HG02973 (cell line): ENCODE data around the gene PCDHA8.
"Not testable (repeated sequence)": the region's sequence is repeated elsewhere in the genome, so short reads cannot be mapped to it uniquely, and the experiment has no call there.

Source experiments
- ATAC-seq: cut with Tn5 transposase; IDR thresholded peaks from one replicate; pipeline ENCODE4 v1.9.1; 2021; ENCODE audit warnings: moderate library complexity; ENCODE audit not compliant: unreplicated experiment

The PCDHA8 gene, protein sequence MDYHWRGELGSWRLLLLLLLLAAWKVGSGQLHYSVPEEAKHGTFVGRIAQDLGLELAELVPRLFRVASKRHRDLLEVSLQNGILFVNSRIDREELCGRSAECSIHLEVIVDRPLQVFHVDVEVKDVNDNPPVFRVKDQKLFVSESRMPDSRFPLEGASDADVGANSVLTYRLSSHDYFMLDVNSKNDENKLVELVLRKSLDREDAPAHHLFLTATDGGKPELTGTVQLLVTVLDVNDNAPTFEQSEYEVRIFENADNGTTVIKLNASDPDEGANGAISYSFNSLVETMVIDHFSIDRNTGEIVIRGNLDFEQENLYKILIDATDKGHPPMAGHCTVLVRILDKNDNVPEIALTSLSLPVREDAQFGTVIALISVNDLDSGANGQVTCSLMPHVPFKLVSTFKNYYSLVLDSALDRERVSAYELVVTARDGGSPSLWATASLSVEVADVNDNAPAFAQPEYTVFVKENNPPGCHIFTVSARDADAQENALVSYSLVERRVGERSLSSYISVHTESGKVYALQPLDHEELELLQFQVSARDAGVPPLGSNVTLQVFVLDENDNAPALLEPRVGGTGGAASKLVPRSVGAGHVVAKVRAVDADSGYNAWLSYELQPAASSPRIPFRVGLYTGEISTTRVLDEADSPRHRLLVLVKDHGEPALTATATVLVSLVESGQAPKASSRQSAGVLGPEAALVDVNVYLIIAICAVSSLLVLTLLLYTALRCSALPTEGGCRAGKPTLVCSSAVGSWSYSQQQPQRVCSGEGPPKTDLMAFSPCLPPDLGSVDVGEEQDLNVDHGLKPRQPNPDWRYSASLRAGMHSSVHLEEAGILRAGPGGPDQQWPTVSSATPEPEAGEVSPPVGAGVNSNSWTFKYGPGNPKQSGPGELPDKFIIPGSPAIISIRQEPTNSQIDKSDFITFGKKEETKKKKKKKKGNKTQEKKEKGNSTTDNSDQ

DNA sequence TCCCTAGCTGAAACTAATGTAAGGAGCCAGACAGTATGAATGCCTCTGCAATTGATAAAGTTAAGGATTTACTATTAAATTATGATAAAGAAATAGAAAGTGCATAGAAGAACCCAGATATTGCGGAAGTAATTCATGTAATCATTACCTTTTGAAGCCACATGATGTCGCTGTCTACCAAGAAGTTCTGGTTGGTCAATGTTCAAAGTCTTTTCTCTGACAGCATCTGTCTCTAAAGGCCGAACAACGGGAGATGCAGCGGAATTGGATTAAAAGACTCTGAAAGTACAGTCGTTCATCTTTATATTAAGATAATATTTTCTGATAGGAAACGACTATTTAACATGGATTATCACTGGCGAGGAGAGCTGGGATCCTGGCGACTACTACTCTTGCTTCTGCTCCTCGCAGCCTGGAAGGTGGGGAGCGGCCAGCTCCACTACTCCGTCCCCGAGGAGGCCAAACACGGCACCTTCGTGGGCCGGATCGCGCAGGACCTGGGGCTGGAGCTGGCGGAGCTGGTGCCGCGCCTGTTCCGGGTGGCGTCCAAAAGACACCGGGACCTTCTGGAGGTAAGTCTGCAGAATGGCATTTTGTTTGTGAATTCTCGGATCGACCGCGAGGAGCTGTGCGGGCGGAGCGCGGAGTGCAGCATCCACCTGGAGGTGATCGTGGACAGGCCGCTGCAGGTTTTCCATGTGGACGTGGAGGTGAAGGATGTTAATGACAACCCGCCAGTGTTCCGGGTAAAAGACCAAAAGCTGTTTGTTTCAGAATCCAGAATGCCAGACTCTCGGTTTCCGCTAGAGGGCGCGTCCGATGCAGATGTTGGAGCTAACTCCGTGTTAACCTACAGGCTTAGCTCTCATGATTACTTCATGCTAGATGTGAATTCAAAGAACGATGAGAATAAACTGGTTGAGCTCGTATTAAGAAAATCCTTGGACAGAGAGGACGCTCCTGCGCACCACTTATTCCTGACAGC lies at the start of gene PCDHA8:
PCDHA8 (plus strand) TSS at position 210 of the 985 bp plus-strand sequence; CDS start at position 345, 135 bp downstream.
- ATAC-seq: no peak

DNA sequence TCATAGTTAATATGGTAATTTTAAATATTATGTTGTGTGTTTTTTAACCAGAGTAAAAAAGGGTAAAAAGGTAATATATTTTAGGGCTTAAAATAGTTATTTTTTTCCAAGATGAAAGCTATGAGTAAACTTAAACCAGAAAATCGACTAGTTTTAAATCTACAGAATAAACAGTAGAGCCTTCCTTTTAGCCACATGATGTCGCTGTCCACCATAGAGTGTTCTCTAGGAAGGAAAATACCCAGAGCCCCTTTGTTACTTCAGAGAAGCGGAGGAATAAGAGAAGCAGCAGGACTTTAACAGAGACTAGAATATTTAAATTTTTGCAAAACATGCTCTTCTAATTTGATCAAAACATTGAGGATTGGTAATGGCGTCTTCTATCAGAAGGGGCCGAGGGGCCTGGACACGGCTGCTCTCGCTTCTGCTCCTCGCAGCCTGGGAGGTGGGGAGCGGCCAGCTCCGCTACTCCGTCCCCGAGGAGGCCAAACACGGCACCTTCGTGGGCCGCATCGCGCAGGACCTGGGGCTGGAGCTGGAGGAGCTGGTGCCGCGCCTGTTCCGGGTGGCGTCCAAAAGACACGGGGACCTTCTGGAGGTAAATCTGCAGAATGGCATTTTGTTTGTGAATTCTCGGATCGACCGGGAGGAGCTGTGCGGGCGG lies 46.3 kb upstream of the PCDHA8 start, which contains the start of gene PCDHA2:
PCDHA2 (plus strand) TSS at position 258 of the 664 bp plus-strand sequence.
- no peak for ATAC-seq

DNA sequence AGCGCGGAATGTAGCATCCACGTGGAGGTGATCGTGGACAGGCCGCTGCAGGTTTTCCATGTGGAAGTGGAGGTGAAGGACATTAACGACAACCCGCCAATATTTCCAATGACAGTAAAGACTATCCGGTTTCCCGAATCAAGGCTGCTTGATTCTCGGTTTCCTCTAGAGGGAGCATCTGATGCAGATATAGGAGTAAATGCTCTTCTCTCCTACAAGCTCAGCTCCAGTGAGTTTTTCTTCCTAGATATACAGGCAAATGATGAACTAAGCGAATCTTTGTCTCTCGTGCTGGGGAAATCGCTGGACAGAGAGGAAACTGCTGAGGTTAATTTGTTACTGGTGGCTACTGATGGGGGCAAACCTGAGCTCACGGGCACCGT lies 45.7 kb upstream of the PCDHA8 start:
- no peak for ATAC-seq

DNA sequence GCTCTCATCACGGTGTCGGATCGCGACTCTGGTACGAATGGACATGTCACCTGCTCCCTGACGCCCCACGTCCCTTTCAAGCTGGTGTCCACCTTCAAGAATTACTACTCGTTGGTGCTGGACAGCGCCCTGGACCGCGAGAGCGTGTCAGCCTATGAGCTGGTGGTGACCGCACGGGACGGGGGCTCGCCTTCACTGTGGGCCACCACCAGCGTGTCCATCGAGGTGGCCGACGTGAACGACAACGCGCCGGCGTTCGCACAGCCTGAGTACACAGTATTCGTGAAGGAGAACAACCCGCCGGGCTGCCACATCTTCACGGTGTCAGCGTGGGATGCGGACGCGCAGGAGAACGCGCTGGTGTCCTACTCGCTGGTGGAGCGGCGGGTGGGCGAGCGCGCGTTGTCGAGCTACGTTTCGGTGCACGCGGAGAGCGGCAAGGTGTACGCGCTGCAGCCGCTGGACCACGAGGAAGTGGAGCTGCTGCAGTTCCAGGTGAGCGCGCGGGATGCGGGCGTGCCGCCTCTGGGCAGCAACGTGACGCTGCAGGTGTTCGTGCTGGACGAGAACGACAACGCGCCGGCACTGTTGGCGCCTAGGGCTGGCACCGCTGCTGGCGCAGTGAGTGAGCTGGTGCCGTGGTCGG lies 44.8 kb upstream of the PCDHA8 start:
- ATAC-seq: not testable (repeated sequence)

DNA sequence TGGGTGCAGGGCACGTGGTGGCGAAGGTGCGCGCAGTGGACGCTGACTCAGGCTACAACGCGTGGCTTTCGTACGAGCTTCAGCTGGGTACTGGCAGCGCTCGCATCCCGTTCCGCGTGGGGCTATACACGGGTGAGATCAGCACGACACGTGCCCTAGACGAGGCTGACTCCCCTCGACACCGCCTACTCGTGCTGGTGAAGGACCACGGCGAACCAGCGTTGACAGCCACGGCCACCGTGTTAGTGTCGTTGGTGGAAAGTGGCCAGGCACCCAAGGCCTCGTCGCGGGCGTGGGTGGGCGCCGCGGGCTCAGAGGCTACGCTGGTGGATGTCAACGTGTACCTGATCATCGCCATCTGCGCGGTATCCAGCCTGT lies 44.3 kb upstream of the PCDHA8 start:
- no peak for ATAC-seq

DNA sequence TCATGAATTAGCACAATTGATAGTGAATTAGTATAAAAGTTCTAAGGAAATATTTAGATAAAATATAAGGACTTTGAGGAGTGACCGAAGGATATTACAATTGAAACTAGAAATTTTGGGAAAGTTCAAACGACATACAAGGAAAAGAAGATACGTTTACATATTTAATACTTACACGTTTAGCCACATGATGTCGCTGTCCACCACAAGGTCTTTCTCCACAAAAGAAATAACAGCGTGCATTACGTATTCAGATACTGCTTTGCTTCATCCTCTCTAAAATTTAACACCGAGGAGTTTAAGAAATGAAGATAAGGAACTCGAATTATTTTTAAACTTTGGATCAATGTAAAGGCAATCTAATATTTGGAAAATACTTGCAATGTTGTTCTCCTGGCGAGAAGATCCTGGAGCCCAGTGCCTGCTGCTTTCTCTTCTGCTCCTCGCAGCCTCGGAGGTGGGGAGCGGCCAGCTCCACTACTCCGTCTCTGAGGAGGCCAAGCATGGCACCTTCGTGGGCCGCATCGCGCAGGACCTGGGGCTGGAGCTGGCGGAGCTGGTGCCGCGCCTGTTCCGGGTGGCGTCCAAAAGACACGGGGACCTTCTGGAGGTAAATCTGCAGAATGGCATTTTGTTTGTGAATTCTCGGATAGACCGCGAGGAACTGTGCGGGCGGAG lies 40.0 kb upstream of the PCDHA8 start, which contains the start of gene PCDHA3:
PCDHA3 (plus strand) TSS at position 242 of the 678 bp plus-strand sequence.
- ATAC-seq: no peak

DNA sequence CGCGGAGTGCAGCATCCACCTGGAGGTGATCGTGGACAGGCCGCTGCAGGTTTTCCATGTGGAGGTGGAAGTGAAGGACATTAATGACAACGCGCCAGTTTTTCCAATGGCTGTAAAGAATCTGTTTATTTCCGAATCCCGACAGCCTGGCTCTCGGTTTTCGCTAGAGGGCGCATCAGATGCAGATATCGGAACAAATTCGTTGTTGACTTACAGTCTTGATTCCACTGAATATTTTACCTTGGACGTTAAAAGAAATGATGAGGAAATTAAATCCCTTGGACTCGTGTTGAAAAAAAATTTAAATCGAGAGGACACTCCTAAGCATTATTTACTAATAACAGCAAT lies 39.5 kb upstream of the PCDHA8 start:
- ATAC-seq: no peak

DNA sequence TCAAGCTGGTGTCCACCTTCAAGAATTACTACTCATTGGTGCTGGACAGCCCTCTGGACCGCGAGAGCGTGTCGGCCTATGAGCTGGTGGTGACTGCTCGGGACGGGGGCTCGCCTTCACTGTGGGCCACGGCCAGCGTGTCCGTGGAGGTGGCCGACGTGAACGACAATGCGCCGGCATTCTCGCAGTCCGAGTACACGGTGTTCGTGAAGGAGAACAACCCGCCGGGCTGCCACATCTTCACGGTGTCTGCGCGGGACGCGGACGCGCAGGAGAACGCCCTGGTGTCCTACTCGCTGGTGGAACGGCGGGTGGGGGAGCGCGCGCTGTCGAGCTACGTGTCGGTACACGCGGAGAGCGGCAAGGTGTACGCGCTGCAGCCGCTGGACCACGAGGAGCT lies 38.6 kb upstream of the PCDHA8 start:
- ATAC-seq: not testable (repeated sequence)

DNA sequence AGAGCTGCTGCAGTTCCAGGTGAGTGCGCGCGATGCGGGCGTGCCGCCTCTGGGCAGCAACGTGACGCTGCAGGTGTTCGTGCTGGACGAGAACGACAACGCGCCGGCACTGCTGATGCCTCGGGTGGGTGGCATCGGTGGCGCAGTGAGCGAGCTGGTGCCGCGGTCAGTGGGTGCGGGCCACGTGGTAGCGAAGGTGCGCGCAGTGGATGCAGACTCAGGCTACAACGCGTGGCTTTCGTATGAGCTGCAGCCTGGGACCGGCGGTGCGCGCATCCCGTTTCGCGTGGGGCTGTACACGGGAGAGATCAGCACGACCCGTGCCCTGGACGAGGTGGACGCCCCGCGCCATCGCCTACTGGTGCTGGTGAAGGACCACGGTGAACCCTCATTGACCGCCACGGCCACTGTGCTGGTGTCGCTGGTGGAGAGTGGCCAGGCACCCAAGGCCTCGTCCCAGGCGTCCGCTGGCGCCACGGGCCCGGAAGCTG lies 38.2 kb upstream of the PCDHA8 start:
- ATAC-seq: no peak

DNA sequence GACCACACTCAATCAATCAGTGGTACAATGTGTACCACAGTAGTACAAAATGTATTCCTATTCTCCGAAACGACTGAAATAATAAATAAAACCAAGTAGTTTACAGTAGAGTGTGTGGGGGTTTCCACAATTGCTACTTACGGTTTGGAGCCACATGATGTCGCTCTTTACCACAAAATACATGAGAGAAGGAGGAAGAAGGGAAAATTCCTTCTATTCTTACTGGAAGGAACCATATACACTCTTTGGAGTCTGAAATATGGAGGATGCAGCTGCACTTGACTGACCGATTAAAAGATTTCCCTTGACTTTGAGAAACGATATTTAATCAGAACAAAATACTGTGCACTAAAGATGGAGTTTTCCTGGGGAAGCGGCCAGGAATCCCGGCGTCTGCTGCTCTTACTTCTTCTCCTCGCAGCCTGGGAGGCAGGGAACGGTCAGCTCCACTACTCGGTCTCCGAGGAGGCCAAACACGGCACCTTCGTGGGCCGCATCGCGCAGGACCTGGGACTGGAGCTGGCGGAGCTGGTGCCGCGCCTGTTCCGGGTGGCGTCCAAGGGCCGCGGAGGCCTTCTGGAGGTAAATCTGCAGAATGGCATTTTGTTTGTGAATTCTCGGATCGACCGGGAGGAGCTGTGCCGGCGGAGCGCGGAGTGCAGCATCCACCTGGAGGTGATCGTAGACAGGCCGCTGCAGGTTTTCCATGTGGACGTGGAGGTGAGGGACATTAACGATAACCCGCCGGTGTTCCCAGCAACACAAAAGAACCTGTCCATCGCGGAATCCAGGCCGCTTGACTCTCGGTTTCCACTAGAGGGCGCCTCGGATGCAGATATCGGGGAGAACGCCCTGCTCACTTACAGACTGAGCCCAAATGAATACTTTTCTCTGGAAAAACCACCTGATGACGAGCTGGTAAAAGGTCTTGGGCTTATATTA lies 33.9 kb upstream of the PCDHA8 start, which contains the start of gene PCDHA4:
PCDHA4 (plus strand) TSS at position 235 of the 942 bp plus-strand sequence.
- no peak for ATAC-seq

DNA sequence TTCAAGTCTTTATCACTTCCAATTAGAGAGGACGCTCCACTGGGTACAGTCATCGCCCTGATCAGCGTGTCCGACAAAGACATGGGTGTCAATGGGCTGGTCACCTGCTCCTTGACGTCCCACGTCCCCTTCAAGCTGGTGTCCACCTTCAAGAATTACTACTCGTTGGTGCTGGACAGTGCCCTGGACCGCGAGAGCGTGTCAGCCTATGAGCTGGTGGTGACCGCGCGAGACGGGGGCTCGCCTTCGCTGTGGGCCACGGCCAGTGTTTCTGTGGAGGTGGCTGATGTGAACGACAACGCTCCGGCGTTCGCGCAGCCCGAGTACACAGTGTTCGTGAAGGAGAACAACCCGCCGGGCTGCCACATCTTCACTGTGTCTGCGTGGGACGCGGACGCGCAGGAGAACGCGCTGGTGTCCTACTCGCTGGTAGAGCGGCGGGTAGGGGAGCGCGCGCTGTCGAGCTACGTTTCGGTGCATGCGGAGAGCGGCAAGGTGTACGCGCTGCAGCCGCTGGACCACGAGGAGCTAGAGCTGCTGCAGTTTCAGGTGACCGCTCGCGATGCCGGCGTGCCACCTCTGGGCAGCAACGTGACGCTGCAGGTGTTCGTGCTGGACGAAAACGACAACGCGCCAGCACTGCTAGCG lies 32.6 kb upstream of the PCDHA8 start:
- ATAC-seq: not testable (repeated sequence)

DNA sequence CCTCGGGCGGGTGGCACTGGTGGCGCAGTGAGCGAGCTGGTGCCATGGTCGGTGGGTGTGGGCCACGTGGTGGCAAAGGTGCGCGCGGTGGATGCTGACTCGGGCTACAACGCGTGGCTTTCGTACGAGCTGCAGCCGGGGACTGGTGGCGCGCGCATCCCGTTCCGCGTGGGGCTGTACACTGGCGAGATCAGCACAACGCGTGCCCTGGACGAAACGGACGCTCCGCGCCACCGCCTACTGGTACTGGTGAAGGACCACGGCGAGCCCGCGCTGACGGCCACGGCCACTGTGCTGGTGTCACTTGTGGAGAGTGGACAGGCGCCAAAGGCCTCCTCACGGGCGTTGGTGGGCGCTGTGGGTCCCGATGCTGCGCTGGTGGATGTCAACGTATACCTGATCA lies 32.1 kb upstream of the PCDHA8 start:
- no peak for ATAC-seq

DNA sequence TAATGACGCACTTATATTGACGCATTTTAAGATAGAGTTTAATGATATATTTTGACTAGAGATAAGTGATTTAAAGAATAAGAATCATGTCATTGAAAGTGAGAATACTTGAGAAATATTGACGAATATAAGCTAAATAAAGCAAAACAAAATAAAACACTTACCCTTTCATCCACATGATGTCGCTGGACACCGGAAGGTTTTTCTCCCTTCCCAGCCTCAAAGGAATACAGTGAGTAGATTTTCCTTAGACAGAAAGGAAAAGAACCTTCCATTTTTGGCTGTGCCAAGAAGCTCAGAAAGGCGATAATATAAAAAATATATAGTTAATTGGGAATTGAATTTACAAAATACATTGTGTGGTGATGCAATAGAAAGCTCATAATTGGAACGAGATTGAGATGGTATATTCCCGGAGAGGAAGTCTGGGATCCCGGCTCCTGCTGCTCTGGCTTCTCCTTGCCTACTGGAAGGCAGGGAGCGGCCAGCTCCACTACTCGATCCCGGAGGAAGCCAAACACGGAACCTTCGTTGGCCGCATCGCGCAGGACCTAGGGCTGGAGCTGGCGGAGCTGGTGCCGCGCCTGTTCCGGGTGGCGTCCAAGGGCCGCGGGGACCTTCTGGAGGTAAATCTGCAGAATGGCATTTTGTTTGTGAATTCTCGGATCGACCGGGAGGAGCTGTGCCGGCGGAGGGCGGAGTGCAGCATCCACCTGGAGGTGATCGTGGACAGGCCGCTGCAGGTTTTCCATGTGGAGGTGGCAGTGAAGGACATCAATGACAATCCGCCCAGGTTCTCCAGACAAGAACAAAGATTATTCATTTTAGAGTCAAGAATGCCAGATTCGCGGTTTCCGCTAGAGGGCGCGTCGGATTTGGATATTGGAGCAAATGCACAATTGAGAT lies 19.4 kb upstream of the PCDHA8 start, which contains the start of gene PCDHA5:
PCDHA5 (plus strand) TSS at position 239 of the 906 bp plus-strand sequence.
- ATAC-seq: no peak

DNA sequence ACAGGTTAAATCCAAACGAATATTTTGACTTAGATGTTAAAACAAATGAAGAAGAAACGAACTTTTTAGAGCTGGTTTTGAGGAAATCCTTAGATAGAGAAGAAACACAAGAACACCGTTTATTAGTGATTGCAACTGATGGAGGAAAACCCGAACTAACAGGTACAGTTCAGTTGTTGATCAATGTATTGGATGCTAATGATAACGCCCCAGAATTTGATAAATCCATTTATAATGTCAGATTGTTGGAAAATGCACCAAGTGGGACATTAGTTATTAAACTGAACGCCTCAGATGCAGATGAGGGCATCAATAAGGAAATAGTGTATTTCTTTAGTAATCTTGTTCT lies 18.7 kb upstream of the PCDHA8 start:
- ATAC-seq: no peak

DNA sequence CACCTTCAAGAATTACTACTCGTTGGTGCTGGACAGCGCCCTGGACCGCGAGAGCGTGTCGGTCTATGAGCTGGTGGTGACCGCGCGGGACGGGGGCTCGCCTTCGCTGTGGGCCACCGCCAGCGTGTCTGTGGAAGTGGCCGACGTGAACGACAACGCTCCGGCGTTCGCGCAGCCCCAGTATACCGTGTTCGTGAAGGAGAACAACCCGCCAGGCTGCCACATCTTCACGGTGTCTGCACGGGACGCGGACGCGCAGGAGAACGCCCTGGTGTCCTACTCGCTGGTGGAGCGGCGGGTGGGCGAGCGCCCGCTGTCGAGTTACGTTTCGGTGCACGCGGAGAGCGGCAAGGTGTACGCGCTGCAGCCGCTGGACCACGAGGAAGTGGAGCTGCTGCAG lies 18.0 kb upstream of the PCDHA8 start:
- ATAC-seq: not testable (repeated sequence)

DNA sequence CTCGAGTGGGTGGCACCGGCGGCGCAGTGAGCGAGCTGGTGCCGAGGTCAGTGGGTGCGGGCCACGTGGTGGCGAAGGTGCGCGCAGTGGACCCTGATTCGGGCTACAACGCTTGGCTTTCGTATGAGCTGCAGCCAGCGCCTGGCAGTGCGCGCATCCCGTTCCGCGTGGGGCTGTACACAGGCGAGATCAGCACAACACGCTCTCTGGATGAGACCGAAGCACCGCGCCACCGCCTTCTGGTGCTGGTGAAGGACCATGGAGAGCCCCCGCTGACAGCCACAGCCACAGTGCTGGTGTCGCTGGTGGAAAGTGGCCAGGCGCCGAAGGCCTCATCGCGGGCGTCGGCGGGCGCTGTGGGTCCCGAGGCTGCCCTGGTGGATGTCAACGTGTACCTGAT lies 17.5 kb upstream of the PCDHA8 start:
- ATAC-seq: no peak
